Measurements from ENCODE around the gene NOL8.

DNA sequence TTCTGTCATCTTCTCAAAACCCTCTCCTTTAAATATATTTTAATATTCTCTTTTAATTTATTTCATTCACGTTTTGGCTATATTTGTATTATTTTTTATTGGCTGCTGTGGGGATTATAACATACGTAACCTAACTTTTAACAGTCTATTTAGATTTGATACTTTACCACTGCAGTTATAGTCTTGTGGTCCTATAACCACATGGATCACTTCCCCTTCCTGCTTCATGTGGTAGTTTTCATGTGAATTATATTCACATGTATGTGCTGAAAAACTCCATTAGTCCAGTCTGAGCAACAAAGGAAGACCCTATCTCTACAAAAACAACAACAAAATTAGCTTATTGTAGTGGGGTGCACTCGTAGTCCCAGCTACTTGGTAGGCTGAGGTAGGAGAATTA, 34.9 kb upstream of the NOL8 start:
- TF ChIP-seq, protein P1, sequence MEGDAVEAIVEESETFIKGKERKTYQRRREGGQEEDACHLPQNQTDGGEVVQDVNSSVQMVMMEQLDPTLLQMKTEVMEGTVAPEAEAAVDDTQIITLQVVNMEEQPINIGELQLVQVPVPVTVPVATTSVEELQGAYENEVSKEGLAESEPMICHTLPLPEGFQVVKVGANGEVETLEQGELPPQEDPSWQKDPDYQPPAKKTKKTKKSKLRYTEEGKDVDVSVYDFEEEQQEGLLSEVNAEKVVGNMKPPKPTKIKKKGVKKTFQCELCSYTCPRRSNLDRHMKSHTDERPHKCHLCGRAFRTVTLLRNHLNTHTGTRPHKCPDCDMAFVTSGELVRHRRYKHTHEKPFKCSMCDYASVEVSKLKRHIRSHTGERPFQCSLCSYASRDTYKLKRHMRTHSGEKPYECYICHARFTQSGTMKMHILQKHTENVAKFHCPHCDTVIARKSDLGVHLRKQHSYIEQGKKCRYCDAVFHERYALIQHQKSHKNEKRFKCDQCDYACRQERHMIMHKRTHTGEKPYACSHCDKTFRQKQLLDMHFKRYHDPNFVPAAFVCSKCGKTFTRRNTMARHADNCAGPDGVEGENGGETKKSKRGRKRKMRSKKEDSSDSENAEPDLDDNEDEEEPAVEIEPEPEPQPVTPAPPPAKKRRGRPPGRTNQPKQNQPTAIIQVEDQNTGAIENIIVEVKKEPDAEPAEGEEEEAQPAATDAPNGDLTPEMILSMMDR (IDR thresholded peaks at IDR 0.05; ENCODE audit: low read depth, low read length), result no peak
- TF ChIP-seq EZH2phosphoT487 (IDR thresholded peaks at IDR 0.05; ENCODE audit: low read depth), result no peak
